MM.1S (cell line): ENCODE results near the gene CCDC154.
"Not testable (repeated sequence)": the region's sequence is repeated elsewhere in the genome, so short reads cannot be mapped to it uniquely, and the experiment has no call there.

Experiments
- DNase-seq: peaks from one replicate; pipeline ENCODE4 v3.0.0-alpha.2; 2015
- H2AFZ ChIP-seq: fragments of 300-600 bp; sonication (generic); 2 replicates; pipeline ENCODE4 v1.6.0; 2016; ENCODE audit warnings: antibody characterized with exemption, low read length
- H3F3A ChIP-seq: fragments of 300-600 bp; sonication (generic); 2 replicates; pipeline ENCODE4 v1.6.1; 2016; ENCODE audit warnings: mild to moderate bottlenecking, antibody characterized with exemption, low read length, moderate library complexity, mixed read lengths; ENCODE audit not compliant: insufficient read depth
- H3K27ac ChIP-seq: fragments of 300-600 bp; sonication (generic); 2 replicates; pipeline ENCODE4 v1.5.1; 2016; ENCODE audit warnings: mild to moderate bottlenecking, low read length
- H3K27me3 ChIP-seq: fragments of 300-600 bp; sonication (generic); replicated peaks from 2 replicates; pipeline ENCODE4 v1.6.0; 2016; ENCODE audit warnings: low read length; ENCODE audit not compliant: insufficient read depth
- H3K36me3 ChIP-seq: fragments of 300-600 bp; sonication (generic); replicated peaks from 2 replicates; pipeline ENCODE4 v1.6.1; 2016; ENCODE audit warnings: mild to moderate bottlenecking, low read length, mixed read lengths; ENCODE audit not compliant: insufficient read depth
- H3K4me1 ChIP-seq: fragments of 300-600 bp; sonication (generic); 2 replicates; pipeline ENCODE4 v1.6.1; 2016; ENCODE audit warnings: low read length, mixed read lengths
- H3K4me2 ChIP-seq: fragments of 300-600 bp; sonication (generic); 2 replicates; pipeline ENCODE4 v1.6.0; 2016; ENCODE audit warnings: low read depth, low read length
- H3K4me3 ChIP-seq: fragments of 300-600 bp; sonication (generic); 2 replicates; pipeline ENCODE4 v1.5.1; 2016; ENCODE audit warnings: low read length, mixed read lengths
- H3K79me2 ChIP-seq: fragments of 300-600 bp; sonication (generic); 2 replicates; pipeline ENCODE4 v1.6.1; 2016; ENCODE audit warnings: mixed run types, low read length, mixed read lengths
- H3K9ac ChIP-seq: fragments of 300-600 bp; sonication (generic); 2 replicates; pipeline ENCODE4 v1.6.1; 2016; ENCODE audit warnings: low read length, mixed read lengths
- H3K9me2 ChIP-seq: fragments of 300-600 bp; sonication (generic); replicated peaks from 2 replicates; pipeline ENCODE4 v1.6.1; 2016; ENCODE audit warnings: mild to moderate bottlenecking, low read length, mixed read lengths; ENCODE audit not compliant: insufficient read depth
- H3K9me3 ChIP-seq: fragments of 300-600 bp; sonication (generic); replicated peaks from 2 replicates; pipeline ENCODE4 v1.6.1; 2016; ENCODE audit warnings: mild to moderate bottlenecking, low read length, mixed read lengths; ENCODE audit not compliant: insufficient read depth
- H4K20me1 ChIP-seq: fragments of 300-600 bp; sonication (generic); 2 replicates; pipeline ENCODE4 v1.6.1; 2016; ENCODE audit warnings: mild to moderate bottlenecking, low read length, moderate library complexity, mixed read lengths; ENCODE audit not compliant: insufficient read depth
- EZH2 ChIP-seq: fragments of 300-600 bp; sonication (generic); optimal IDR thresholded peaks from 2 replicates; pipeline ENCODE3; 2017; ENCODE audit warnings: low read depth, mild to moderate bottlenecking, antibody characterized with exemption, low read length, mixed read lengths
- EZH2phosphoT487 ChIP-seq: fragments of 300-600 bp; sonication (generic); IDR thresholded peaks from 2 replicates; pipeline ENCODE4 v1.6.1; 2018; ENCODE audit warnings: antibody characterized with exemption, low read length
- TF ChIP-seq, protein P1 (sequence below): fragments of 300-600 bp; sonication (generic); IDR thresholded peaks from 2 replicates; pipeline ENCODE4 v1.5.1; 2016; ENCODE audit warnings: antibody characterized with exemption, low read length, mixed read lengths

Gene CCDC154

DNA sequence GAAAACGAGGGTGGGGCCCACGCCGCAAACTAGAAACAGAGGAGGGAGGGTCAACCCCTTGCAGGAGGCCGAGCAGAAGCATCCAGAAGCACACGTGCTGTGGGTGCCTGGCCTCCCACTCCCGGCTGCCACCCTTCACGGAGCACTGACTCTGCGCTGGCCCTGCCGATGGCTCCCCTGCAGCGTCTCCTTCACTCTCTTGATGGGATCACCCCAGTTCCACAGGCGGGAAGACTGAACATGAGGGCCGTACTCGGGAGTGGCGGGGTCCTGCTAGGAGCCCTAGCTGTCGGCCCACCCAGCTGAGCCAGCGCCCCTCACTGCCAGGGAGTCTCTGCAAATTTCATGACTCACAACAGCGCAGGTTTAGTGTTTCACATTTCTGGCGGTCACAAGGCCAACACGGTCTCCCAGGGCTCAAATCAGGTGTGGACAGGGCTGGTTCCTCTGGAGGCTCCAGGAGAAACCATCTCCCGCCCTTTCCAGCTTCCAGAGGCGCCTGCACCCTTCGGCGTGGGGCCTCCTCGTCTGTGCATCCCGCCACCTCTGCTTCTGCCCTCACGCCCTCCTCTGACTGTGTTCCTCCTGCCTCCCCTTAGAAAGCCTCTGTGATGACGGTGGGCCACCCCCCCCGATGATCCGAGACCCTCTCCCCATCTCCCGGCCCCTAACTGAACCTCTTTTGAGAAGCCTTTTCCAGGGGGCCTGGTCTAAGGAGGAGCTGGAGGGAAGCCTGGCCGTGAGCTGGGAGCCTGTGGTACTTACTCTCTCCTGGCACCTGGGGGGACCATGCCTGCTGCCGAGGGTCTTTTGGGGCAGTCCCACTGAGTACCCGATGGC lies 42.4 kb upstream of the CCDC154 start:
- Histone ChIP-seq H3K9ac (no peak overlapping the region), H4K20me1 (no peaks in the 10 kb centered on the region), H2AFZ (no peak overlapping the region), H3K79me2 (no peaks in the 10 kb centered on the region), H3K4me2 (no peak overlapping the region), H3K27ac (no peak overlapping the region), H3K4me3 (no peak overlapping the region), H3K9me2 (no peaks in the 10 kb centered on the region), H3F3A (no peaks in the 10 kb centered on the region), H3K36me3 (no peaks in the 10 kb centered on the region), H3K9me3 (no peaks in the 10 kb centered on the region), H3K27me3 (peaks cover 76% of the 10 kb centered on the region), H3K4me1 (no peaks in the 10 kb centered on the region)
- DNase-seq = no peak
- TF ChIP-seq EZH2 (no peak), EZH2phosphoT487 (no peak)
- TF ChIP-seq, protein P1, sequence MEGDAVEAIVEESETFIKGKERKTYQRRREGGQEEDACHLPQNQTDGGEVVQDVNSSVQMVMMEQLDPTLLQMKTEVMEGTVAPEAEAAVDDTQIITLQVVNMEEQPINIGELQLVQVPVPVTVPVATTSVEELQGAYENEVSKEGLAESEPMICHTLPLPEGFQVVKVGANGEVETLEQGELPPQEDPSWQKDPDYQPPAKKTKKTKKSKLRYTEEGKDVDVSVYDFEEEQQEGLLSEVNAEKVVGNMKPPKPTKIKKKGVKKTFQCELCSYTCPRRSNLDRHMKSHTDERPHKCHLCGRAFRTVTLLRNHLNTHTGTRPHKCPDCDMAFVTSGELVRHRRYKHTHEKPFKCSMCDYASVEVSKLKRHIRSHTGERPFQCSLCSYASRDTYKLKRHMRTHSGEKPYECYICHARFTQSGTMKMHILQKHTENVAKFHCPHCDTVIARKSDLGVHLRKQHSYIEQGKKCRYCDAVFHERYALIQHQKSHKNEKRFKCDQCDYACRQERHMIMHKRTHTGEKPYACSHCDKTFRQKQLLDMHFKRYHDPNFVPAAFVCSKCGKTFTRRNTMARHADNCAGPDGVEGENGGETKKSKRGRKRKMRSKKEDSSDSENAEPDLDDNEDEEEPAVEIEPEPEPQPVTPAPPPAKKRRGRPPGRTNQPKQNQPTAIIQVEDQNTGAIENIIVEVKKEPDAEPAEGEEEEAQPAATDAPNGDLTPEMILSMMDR = no peak

DNA sequence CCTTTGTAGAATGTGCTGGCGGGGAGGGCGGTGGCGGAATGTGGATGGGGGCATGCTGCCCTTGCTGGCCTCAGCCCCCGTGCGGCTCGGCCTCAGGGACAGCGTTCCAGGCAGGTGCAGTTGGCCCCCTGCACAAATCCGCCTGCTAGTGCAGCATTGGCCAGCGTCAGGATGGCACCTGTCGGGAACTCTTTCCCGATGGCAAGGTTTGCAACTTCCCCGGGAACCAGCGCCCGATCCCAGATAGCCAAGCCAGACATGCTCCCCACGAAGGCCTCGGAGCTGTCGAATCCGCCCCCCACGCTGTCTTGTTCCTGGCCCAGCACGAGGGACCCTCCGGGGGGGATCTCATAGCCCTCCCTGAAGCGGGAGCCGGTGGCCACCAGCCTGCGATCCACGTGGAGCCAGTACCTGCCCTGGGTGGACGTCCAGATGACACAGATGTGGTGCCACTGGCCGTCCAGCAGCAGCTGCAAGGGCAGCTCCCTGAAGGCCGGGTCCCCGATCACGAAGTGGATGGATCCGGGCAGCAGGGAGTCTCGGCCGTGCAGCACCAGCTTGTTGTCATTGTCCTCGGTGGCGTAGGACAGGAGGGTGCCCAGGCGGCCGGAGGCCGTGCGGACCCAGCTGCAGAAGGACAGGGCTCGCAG lies 41.6 kb upstream of the CCDC154 start:
- H3K27ac ChIP-seq = no peak overlapping the region
- peaks cover 79% of the 10 kb centered on the region for H3K27me3 ChIP-seq
- H3K4me1 ChIP-seq = no peaks in the 10 kb centered on the region
- no peak overlapping the region for H3K9ac ChIP-seq
- no peaks in the 10 kb centered on the region for H3K9me3 ChIP-seq
- H2AFZ ChIP-seq = no peak overlapping the region
- no peaks in the 10 kb centered on the region for H3F3A ChIP-seq
- TF ChIP-seq EZH2phosphoT487 = no peak
- TF ChIP-seq, protein P1 = no peak
- no peak for TF ChIP-seq EZH2
- H3K9me2 ChIP-seq = no peaks in the 10 kb centered on the region
- H3K4me2 ChIP-seq = no peak overlapping the region
- H4K20me1 ChIP-seq = no peaks in the 10 kb centered on the region
- no peak for DNase-seq
- H3K36me3 ChIP-seq = no peaks in the 10 kb centered on the region
- no peaks in the 10 kb centered on the region for H3K79me2 ChIP-seq
- H3K4me3 ChIP-seq = no peak overlapping the region

DNA sequence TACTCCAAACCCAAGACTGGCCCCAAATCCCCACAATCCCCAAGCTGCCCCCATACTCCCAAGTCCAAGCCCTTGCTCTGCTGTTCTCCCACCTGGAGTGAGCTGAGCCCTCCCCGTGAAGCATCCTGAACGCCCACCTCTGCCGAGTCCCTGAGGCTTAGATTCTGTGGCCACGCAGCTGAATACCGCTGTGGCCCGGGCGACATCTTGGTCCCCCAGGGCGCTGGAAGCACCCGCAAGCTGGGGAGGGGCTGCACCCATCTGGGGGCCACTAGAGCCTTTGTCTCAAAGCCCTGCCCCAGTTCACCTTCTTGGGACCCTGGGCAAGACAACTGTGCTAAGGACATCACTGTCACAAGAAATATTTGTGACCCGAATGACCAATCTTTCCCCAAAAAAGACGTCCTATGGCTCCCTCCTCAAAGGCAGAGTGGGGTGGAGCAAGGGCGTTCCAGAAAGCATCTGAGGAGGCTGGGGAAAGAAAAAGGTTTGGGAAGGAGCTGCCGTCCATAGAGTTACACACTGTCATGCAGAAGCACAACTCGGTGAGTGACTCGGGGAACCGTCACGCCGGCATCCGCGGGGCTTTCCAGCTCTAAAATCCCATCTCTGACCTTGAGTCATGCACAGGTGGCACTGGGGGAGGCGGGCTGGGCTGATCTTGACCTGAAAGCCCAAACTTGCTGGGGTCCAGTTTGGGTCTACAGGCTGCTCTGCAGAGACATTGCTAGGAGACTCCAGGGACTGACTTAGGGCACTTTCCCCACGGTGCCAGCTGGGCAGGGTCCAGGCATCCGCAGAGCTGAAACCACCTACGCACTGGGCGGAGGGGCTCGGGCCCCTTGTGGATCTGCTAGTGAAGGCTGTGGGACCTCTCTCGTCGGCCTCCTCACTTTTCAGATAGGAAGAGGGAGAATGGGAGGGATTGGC lies 37.8 kb upstream of the CCDC154 start:
- Histone ChIP-seq H3K4me2 (no peak overlapping the region), H3K9me3 (no peaks in the 10 kb centered on the region)

DNA sequence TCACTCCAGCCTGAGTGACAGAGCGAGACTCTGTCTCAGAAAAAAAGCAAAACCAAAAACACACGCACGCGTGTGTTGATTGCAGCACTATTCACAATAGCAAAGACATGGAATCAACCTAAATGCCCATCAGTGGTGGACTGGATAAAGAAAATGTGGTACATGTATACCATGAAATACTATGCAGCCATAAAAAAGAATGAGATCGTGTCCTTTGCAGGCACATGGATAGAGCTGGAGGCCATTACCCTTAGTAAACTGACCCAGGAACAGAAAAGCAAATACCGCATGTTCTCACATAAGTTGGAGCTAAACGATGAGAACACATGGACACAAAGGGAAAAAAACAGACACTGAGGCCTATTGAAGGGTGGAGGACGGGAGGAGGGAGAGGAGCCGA lies 34.6 kb upstream of the CCDC154 start:
- H3F3A ChIP-seq, H4K20me1 ChIP-seq, H3K4me3 ChIP-seq, DNase-seq, H3K4me2 ChIP-seq, H3K27ac ChIP-seq, H3K36me3 ChIP-seq, H3K9me2 ChIP-seq, H3K79me2 ChIP-seq, H3K4me1 ChIP-seq, H2AFZ ChIP-seq, H3K9ac ChIP-seq, H3K9me3 ChIP-seq: not testable (repeated sequence)
- H3K27me3 ChIP-seq = peaks cover 24% of the 10 kb centered on the region

More for the DNA sequence above, 37.8 kb upstream of the CCDC154 start:
- no peak for DNase-seq
- Histone ChIP-seq H3K4me3 (no peak overlapping the region), H3K36me3 (no peaks in the 10 kb centered on the region), H3K9ac (no peak overlapping the region), H2AFZ (no peak overlapping the region), H4K20me1 (no peaks in the 10 kb centered on the region), H3K4me1 (no peaks in the 10 kb centered on the region), H3K27me3 (peaks cover 52% of the 10 kb centered on the region), H3F3A (no peaks in the 10 kb centered on the region), H3K27ac (no peak overlapping the region), H3K9me2 (no peaks in the 10 kb centered on the region), H3K79me2 (no peaks in the 10 kb centered on the region)
- TF ChIP-seq, protein P1 = no peak
- TF ChIP-seq EZH2phosphoT487 (no peak), EZH2 (no peak)
